DND-41 (cell line): ENCODE data around the gene VASP.

ENCODE experiments used
- CTCF ChIP-seq: IDR thresholded peaks from 2 replicates; pipeline ENCODE4 v1.5.1; 2012; ENCODE audit warnings: borderline replicate concordance, low read length, moderate library complexity, mild to moderate bottlenecking; ENCODE audit not compliant: poor library complexity, severe bottlenecking; ENCODE audit errors: extremely low read depth
- EZH2 ChIP-seq: IDR thresholded peaks from 3 replicates; pipeline ENCODE4 v1.6.1; 2012; ENCODE audit warnings: borderline replicate concordance, low read depth, mild to moderate bottlenecking, moderate library complexity, low read length, inconsistent platforms; ENCODE audit not compliant: severe bottlenecking

GRCh38 chr19:45507872-45508416 is 665 bp downstream of the VASP start:
- TF ChIP-seq CTCF (no peak), EZH2 (no peak)
